ENCODE results near the gene NHSL1. TPM values are rescaled to one million over a fixed set of nuclear protein-coding genes. Genes with fewer than 3 reads are reported as not detected.
"Not testable (repeated sequence)": the region's sequence is repeated elsewhere in the genome, so short reads cannot be mapped to it uniquely, and the experiment has no call there.

The NHSL1 gene
- total RNA-seq, 1 donor from 2014 or later = 17.3 TPM

DNA sequence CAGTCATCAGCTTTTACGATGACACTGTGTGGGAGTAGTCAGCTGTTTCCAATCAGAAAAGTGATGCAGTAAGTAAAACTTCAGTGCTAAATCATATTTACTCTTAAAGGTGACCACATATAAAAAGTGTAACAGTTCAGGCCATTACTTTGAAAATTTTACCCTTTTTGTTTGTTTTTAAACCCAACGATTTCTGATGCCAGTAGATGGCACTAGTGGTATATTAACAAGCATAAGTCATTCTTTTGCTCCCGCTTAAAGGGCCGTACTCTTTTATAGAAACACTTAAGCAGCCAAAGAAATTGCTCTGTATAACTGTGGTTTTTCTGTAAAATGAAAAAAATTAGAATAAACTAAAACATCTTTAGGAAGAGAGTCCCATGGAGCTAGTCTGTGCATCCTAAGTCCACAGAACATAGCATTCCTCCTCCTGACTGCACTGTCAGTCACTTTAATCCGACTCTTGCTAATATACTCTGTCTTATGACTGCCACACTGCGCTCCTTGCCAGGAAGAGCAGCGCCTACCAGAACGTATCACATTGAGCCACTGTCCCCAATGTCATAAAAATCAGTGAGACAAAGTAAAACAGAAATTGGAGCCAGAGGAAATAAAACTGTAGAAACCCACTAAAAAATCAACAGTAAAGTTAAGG is 70.2 kb downstream of the NHSL1 start:
- DNase-seq = peak; percentile 79

DNA sequence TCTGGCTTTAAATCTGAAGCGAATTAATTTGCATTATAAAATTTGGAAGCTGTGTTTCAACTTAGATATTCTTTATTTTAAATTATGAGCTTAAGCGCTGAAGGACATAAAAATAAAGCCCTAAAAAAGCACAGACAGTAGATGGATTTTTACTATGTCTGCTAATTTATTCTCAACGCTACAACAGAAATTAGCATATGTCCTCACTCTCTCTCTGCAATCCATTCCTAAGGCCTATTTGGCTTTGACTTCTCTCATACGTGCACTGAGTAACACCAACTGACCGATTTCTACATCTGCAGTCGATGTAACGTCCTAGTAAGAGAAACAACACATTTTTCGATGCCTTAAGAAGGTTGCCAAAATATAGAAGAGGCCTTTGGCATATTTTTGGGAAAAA is 71.6 kb downstream of the NHSL1 start:
- no peak for DNase-seq

DNA sequence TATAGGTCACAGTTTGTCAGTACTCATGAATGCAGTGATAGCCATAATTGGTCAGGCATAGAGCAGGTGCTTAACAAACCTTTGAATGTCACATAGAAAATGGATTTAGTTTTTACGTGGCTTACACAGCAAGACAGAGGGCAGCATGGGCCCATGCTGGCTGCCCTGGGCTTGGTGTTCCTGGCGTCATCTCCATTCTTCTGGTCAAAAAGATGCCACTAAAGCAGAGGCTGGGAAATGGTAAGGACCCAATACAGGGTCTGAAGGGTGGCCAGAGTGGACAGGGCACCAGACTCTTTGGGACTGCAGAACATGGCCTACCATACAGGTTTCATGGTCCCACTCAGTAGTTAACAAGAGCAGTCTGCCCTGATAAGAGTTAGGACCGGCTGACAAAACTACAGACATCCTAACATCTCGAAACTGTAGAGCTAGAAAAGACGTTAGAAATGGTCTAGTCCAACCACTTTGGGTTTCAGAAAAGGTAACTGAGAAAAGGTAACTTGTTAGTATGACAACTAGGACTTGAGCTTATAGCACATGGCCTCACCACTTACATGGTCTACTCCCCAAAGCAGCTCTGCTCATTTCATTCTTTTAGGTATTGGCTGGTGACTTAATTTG is 72.7 kb downstream of the NHSL1 start:
- DNase-seq = no peak

DNA sequence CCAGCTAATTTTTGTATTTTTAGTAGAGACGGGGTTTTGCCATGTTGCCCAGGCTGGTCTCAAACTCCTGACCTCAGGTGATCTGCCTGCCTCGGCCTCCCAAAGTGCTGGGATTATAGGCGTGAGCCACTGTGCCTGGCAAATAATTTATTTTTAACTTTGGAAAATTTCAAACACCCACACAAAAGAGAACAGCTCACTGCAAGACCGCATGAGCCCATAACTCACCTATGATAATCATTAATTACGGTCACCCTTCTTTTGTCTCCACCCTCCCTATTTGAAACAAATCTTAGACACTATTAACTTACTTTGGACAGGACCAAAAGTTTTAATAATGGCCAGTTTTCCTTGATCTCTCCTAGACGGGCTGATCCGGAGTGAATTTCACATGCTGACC is 74.0 kb downstream of the NHSL1 start:
- not testable (repeated sequence) for DNase-seq

DNA sequence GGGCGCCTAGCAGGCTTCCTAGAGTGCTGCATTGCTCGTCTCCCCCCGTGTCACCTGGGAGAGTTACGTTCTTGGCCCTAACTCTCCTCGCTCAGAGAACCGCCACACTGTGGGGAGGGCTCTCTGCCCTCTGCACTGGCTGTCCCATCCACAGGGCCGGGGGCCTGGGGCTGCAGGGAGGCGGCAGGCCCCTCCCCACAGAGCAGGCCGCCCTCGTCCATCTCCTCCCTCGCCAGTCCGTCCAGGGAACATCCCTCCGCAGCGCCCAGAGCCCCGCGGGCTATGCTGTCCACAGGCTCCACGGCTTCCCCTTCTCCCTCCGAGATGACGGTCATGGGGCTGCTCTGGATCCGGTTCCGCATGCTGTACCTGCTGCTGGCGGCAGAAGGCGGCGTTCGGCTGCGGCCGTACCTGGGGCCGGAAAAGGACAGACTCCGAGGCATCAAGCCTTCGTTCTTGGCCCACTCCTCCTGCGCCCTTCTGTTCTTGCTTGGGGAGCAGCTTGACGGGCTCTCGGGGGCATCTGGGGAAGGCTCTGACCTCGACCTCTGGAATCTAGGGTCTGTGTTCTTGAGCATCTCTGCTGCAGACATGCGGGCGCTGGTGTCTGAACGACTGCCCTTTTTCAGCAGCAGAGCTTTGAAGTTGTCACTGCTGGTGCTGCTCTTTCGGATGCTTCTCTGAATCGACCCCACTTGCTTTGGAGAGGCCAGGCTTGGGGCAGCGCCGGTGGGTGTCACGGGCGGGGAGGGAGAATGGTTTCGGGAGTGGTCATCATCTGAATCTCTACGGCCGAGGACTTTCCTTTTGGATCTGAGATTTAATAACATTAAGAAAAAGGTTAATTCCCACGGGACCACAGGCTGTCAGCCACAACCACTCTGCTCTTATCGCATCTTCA is 75.0 kb downstream of the NHSL1 start:
- DNase-seq = no peak

DNA sequence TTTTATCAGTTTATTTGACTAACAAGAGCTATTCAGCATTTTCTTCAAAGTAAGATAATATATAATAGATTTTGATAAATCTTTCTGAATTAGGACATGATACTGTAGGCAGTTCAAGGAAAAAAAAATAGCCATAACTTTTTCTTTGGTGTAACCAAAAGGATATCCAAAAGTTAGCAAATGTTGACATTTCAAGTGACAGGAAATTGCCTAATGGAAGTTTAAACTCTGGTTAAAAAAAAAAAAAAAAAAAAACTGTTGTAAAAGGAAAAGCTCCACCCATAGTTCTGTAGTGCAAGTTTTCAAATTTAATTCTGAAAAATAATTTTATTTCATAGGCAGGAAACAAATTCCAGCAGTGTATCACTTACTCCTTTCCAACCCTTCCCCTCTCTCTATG is 76.4 kb downstream of the NHSL1 start:
- DNase-seq = no peak

DNA sequence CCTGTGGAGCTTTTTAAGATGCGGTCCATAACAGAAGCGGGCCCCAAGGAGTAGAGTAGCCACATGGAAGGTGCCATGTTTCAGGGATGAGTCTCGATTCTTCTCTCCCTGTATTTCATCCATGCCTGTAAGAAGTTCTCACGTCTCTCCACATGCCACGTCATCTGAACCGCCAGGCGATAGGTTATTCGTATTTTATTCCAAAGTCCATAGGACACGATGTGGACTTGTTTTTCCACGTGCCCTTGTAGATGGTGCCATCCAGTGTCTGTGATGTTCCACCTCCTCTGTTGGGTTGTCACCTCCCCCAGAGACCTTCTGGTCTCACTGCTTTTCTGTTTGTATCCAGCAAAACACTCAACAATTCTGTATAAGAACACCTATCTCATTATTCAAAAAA is 77.7 kb downstream of the NHSL1 start:
- DNase-seq = no peak

DNA sequence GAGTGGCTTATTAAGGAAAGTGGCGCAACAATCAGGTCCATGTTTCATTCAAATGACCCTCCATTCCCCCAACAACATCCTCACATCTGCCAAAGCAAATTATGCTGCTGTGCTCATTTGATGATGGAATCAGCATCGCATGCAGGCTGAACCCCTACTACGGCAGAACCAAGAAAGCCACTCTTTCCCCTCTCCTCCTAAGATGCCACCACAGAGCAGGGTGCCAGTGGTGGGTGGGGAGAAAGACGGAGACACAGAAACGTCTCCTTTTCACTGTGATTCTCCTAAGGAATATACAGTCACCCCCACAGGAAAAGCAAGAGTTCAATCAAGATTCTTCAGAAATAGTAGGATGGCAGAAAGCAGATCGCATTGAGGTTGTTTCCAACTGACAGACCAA is 78.2 kb downstream of the NHSL1 start:
- no peak for DNase-seq

DNA sequence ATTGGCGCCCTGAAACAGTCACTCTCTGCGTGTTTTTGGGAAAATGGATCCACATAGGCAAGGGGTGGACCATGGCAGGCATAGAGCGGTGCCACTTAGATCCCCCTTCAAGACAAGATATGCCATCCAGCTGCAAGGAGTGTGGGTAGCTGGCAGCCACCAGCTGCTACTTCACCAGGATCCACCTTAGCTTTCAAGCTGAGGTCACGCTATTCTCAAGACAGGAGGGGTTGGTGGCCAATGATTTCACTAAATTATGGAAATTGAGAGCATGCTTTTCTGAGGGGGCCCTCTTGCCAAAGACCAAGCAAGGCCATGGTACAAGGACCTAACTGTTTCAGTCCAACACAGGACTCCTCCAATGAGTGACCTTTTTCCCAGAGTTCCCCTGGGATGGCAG is 78.9 kb downstream of the NHSL1 start:
- DNase-seq = no peak

DNA sequence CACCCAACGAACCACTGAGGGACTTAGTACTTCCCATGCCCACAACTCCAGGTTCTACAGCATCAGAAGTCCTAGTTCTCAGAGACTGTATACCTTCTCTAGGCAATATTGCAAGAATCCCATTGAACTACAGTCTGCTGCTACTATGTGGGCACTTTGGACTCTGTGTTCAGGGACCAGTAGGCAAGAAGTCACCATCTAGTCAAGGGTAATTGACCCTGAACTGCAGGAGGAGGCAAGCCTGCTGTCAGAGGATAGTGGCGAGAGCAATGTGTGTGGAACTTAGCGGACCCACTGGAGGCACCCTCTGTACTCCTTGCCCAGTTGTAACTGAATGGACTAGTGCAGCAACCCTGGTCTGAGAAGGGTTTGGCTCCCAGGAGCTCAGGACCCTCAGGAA is 79.5 kb downstream of the NHSL1 start:
- no peak for DNase-seq

DNA sequence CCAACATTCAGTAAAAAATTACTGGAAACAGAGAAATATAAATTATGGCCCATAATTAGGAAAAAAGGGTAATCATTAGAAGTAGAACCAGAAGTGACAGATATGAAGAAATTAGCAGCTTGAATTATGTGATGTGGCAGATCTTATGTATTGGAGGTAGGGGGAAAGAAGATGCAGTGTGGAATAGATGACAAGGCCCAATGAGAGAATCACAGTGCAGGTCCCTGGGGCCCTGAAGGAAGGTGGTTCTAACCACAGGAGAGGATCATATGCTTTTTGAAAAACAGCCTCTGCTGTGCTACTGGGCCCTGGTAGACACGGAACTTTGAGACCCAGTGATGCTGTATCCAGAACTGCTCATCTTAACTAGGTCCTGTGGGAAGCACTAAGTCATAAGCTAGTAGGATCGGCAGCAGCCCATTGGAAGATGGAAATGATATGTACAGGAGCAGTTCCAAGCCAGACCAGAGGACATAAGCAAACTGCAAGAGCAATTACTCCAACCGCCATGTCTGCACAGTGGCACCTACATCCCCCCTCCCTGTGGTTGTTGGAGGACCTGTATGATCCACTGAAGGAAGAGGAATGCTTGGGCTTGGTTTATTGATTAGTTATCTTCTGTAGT is 81.1 kb downstream of the NHSL1 start:
- DNase-seq = no peak

DNA sequence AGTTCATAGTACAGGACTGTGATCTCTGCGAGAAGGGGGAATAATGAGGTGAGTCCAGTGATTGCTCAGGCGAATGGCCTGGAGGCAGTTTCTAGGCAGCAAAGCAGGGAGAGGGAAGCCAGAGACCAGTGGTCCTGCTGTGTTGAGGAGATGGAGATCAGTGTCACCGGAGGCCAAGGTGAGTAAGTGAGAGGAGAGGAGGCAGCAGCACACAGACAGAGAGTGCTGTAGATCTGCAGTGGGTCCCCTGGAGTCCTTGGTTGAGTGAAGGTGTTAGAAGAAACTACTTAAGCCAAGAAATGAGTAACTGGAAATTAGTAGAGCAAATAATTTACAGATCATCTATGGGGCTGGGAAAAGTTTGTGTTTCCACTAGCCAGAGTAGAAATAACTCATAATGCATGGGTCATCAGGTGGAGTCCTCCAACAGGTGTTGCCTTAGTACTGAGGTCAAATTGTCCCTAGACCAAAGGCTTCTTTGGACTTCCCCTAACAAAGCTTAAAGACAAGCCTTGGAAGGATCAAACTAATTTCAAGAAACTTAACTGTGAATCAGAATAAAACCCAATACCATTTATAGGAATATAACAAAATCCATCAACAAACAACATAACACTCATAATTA is 81.7 kb downstream of the NHSL1 start:
- DNase-seq = no peak

DNA sequence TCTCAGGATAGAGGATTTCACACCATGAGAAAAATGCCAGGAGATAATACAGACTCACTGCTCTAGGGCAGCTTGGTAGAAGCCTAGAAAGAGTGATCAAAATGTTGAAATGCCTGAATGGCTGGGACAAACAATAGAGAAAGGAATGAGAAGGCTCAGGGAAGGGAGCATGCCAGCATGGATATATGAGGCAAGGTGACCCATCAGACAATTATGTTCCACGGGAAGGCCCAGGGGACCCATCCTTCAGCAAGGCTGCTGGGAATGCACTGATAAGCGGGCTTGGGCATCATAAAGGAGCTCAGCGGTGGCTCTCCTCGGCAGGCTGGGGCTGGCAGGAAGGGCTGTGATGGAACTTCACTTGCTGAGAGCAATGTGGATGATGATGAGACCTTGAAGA is 83.1 kb downstream of the NHSL1 start:
- no peak for DNase-seq

DNA sequence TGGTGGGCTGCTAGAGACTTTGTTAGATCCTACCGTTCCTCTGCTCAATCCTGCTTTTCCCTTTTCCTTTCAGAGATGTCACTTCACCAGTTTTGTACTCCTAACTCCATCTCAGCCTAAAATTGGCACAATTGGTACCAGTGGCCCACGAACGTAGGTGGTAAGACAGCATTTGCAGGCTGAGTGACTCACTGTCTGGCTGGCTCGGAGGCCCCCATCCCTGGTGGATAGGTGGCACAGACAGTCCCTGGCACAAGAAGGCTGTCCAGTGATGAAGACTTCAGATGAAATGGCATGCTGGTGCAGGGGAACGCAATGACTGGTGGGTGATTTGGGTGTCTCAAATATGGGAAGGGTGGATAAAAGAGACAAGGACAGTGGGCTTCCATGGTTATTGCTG is 84.2 kb downstream of the NHSL1 start:
- no peak for DNase-seq

DNA sequence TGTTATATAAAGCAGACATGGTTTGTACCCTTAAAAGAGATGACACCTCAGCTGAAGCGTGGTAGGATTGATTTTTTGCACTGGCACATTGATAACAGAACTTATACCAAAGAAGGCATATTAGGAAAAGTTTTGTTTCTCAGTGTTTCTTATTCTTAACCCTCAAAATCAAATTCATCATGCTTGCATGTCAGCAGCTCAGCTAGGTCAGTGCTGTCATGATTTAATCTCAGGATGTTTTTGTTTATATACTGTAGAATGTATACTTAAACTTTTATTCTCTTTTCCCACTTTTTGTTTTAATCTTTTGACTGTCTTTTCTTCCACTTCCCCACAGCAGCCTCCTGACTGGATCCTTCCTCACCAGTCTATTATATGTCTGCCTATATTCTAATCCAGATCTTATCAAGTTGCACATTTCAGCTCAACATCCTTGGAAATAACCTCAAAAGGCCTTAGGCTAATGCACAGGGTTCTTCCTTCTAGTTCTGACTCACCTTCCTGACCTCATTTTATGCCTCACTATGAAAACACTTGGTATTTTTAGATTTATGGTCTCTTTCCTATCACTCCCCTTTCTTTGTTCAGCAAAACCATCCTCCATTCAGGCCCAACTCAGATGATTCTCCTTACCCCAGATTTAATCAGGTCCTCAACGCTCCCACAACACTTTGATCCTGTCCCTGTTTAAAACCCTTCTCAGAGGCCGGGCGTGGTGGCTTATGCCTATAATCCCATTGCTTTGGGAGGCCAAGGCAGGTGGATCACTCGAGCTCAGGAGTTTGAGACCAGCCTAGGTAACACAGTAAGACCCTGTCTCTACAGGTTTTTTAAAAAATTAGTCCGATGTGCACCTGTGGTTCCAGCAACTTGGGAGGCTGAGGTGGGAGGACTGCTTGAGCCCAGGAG is 88.1 kb downstream of the NHSL1 start:
- DNase-seq = no peak

DNA sequence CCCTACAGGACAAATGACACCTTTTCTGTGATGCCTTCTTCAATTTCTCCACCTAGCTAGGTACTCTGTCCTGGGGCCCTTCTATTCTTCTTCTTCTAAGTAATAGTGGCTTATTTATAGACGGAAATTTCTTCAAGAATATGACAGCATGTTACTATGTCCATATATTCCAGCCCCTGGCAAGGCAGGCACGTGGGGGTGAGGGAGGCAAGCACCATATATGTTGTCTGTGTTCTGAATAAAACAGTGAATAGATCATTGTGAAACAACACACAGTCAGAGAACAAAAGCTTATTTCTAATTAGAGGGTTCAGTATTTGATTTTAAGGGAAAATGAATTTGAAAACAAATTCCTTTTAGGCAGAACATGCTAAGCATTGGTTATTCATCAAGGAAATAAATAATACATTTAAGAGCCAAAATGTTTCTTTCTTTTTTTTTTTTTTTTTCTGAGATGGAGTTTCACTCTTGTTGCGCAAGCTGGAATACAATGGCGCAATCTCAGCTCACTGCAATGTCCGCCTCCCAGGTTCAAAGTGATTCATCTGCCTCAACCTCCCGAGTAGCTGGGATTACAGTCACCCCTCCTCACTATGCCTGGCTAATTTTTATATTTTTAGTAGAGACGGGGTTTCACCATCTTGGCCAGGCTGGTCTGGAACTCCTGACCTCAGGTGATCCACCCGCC is 89.1 kb downstream of the NHSL1 start:
- no peak for DNase-seq

DNA sequence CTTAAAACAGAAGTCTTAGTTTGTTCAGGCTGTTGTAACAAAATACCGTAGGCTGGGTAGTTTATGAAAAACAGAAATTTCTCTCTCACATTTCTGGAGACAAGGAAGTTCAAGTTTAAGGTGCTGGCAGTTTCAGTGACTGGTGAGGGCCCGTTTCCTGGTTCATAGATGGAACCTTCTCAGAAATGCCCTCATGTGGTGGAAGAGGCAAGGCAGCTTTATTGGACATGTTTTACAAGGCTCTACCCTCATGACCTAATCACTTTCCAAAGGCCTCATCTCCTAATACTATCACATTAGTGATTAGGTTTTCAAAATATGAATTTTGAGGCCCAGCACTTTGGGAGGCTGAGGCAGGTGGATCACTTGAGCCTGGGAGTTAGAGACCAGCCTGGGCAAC is 92.9 kb downstream of the NHSL1 start:
- DNase-seq = no peak

DNA sequence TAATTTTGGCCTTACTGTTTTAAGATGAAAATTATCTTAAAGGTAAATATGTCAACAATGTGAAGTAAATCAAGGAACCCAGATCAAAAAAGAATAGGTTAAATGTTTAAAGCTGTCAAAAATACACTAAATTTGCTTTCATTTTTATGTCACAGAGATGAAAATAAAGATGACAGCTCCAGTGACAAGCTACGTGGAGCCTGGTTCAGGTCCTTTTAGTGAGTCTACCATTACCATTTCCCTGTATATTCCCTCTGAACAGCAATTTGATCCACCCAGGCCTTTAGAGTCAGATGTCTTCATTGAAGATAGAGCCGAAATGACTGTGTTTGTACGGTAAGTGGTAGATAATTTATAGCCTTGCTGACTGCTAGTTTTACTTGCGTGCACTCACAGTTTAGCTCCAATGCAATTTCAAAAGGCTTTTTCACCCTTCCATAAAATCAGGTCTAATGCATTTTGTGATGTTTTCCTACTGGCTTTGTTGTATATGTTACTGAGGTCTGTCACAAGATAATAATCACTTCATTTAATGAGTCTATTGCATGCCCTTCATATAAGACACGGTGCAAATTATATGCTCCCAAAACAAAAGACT is 93.4 kb downstream of the NHSL1 start:
- DNase-seq = no peak

DNA sequence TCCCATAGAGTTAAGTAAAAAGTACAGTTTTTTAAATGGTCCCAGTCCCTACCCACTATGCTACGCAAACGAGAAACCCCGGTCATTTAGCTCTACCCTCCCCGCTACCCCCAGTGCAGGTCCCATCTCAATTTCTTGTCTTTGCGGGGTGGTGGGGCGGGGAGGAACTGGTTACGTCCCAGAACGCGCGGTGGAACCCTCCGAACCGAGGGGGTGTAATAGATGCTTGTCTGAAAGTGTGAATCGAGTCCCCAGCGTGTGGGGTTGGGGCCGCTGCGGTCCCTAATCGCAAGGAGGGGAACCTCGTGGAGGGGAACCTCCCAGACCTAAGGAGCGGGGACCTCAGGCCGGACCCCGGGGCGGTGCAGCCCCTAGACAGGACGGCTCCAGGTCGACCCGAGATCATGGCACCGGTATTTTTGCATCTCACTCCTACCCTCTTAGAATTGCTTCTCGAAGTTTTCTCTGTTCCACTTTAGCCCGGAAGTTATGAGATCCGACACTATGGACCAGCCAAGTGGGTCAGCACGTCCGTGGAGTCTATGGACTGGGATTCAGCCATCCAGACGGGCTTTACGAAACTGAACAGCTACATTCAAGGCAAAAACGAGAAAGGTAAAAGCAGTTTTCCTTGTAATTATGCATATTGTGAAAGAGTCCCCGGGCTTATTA is 94.5 kb downstream of the NHSL1 start:
- DNase-seq = peak; percentile 36

Data from tongue (tissue), 2 donors.